Measurements from ENCODE around the gene SV2B.

Gene SV2B

DNA sequence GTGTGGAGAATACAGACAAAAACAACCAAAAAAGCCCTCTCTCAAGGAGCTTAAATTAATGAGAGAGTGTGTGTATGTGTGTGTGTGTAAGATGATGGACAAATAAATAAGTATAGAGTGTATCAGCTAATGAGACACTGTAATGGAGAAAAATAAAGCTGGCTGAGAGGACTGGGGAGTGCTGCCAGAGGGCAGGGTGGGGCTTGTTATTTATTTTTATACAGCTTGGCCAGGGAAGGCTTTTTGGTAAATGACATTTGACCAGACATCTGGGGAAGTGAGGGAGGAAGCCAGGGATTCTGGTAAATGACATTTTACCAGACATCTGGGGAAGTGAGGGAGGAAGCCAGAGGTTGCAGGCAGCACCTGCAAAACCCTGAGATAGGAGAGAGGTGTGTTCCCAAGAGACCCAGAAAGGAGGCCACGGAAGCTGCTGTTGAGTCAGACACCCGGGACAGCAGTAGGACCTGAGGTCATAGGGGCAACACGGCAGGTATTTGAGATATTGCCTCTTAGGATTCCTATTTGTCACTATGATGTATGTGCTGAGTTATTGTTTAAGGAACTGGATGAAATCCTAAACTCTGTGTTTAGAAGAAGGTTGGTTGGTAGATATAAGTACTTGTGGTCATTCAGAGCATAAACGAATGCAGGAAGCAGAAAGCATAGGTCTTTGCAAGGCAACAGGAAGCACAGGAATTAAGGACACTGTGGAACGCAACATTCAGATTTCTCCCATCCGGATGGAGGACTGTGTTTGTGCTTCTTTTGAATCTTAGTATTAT, 2.7 kb downstream of the SV2B start:
- DNase-seq (ENCODE audit: low read depth in 3 of 3, low spot score in 1 of 3) = no peak

DNA sequence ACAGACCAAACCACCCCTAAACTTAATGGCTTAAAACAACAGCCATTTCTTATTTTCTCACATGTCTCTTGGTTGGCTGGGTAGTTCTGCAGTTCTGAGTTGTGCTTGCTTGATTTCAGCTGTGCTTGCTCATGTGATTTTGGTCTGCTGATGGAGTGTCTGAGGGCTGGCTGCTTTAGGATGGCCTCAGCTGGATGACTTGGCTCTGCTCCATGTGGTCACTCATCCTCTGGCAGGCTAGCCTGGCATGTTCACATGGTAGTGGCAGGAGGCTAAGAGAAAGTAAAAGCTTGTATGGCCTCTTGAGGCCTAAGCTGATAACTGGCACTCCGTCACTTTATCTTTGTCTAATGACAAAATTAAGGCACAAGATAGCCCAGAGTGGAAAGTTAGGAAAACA, 4.1 kb downstream of the SV2B start:
- DNase-seq (ENCODE audit: low read depth in 3 of 3, low spot score in 1 of 3) = no peak

GRCh38 chr15:91108421-91108820, 8.4 kb downstream of the SV2B start:
- DNase-seq (ENCODE audit: low read depth in 3 of 3, low spot score in 1 of 3) = no peak

DNA sequence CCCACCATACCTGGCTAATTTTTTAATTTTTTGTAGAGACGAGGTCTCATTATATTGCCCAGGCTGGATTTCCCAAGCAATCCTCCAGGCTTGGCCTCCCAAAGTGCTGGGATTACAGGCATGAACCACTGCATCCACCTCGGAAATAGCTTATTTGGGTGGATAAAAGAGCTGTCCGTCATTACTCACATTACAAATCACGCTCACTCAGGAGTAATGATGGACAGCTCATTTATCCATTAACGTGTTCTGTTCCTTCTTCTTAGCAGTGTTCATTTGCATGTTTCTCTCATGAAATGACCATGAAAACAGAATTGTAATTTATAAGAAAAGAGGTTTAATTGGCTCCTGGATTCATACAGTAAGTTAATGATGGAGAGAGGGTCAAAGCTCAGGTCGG, 9.8 kb downstream of the SV2B start:
- no peak for DNase-seq (ENCODE audit: low read depth in 3 of 3, low spot score in 1 of 3)

GRCh38 chr15:91110407-91110806, 10.3 kb downstream of the SV2B start:
- no peak for DNase-seq (ENCODE audit: low read depth in 3 of 3, low spot score in 1 of 3)

GRCh38 chr15:91113030-91113429, 13.0 kb downstream of the SV2B start:
- DNase-seq (ENCODE audit: low read depth in 3 of 3, low spot score in 1 of 3) = no peak

- no peak for DNase-seq (ENCODE audit: low read depth in 3 of 3, low spot score in 1 of 3)
These were observed 14.2 kb downstream of the SV2B start for GRCh38 chr15:91114301-91114700.

DNA sequence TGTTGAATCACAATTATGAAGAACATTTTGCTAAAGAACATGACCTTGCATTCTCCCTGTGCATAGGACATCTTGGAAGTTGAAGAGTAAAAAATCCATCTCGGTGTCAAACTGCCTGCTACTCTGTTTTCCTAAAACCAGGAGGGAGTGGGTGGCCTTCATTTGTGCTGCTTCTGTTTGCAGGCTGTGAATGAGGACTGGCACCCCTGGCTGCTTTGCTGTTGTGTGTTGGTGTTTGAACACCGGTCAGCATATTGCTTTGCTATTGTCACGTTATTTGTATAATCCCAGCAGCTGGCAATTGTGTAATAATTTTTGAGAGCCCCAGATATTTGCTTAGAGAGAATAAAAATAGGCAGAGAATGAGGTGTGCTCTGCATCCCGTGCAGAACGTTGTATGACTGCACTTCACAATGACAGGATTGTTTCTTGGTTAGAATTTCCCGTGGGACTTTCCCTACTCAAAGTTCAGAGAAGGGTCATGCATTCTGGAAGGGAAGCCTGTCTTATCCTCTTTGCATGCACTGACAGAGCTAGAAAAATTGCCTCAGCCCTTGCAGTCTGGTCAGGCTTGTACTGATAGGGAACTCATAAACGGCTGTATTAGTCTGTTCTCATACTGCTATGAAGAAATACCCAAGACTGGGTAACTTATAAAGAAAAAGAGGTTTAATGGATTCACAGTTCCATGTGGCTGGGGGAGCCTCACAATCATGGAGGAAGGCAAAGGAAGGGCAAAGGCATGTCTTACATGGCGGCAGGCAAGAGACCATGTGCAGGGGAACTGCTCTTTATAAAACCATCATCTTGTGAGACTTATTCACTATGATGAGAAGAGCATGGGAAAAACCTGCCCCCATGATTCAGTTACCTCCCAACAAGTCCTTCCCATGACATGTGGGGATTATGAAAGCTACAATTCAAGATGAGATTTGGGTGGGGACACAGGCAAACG, 16.3 kb downstream of the SV2B start:
- no peak for DNase-seq (ENCODE audit: low read depth in 3 of 3, low spot score in 1 of 3)

- no peak for DNase-seq (ENCODE audit: low read depth in 3 of 3, low spot score in 1 of 3)
These were observed 17.3 kb downstream of the SV2B start for GRCh38 chr15:91117375-91117774.

DNA sequence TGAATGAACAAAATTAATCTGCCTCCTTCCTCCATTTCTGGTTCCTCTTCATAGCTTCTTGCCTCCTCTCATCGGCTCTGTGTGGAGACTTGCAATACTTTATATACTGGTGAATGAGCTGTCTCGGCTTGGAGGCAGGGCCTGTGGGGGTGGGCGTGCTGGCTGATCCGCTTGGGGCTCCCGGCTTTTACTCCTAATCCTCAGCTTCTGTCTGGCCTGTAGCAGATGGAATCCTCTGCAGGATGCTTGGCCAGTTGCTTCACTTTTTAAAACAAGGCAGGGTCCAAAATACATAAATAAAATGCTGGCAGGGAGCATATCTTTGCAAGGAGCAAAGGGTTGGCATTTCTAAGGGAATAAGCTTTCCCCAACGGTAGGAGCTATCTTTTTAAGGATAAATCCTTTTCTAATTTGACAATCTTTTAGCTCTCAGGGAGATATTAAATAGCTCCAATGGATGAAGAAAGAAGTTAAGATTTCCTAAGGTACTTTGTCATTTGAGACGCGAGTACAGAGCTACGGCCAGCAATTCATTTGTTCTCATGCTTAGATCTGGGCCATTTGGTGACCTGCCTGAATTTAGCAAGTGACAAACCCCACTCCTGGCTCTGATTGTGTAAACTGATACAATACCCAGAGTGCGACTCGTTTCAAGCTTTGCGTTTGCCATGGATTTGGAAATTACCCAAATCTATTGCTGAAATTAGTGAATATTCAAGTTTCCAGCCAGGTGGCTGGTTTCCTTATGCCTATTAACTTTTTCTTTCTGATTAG, 18.9 kb downstream of the SV2B start:
- no peak for DNase-seq (ENCODE audit: low read depth in 3 of 3, low spot score in 1 of 3)

GRCh38 chr15:91122296-91122695, 22.2 kb downstream of the SV2B start:
- no peak for DNase-seq (ENCODE audit: low read depth in 3 of 3, low spot score in 1 of 3)

DNA sequence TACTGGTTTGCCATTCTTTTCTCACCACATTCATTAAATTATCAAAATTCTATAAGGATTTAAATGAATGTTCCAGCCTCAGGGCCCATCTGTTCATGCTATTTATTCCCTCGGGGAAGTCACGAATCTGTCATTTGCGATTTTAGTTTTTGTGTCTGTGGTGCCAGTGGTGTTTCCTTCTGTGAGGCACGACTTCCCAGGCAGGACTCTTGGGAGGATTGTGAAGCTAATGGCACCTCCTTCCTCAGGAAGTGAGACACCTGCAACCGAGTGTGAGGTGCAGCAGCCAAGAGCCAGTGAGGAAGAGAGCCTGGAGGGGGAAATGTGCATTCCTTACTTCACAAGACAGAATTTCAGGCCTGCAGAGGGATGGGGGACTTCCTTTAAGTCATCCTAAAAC, 24.1 kb downstream of the SV2B start:
- DNase-seq (ENCODE audit: low read depth in 3 of 3, low spot score in 1 of 3) = no peak

- DNase-seq (ENCODE audit: low read depth in 3 of 3, low spot score in 1 of 3) = no peak
These were observed 25.1 kb downstream of the SV2B start for GRCh38 chr15:91125162-91125561.

DNA sequence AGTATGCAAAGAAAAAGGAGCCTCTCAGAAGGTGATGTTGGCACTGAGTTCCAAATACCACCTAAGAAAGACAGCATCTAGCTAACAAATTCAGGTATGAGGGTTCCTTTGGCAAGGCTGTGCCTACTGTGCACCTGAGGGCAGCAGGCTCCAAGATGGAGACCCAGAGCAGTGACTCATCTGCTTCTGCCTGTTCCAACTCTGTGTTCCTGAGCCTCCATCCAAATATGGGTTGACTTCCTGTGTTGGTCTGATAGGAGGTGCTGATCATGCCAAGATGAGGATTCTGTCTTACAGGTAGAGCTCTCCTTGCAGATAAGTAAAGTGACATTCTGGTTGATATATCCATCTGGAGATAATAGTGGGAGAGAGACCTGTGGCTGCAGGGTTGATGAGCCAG, 26.0 kb downstream of the SV2B start:
- no peak for DNase-seq (ENCODE audit: low read depth in 3 of 3, low spot score in 1 of 3)

- DNase-seq (ENCODE audit: low read depth in 3 of 3, low spot score in 1 of 3) = no peak
These were observed 27.3 kb downstream of the SV2B start for GRCh38 chr15:91127236-91127955.

DNA sequence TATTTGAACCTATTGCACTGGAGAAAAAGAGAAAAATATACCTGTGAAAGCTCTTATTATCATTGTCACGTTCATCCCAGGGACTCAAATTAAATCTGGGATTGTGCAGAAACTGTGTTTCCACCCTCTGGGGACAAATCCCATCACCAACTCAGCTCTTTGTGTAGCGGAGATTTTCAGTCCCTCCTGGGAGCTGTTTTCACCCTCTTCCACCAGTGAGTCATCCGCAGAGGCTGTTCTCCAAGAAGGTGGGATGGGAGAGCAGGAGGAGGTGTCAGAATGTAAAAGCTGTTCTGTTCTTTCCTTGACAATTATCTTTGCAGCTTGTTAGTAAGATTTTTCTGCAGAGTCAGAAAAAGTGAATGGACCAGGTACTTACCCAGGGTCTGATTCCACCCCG, 28.0 kb downstream of the SV2B start:
- no peak for DNase-seq (ENCODE audit: low read depth in 3 of 3, low spot score in 1 of 3)

- DNase-seq (ENCODE audit: low read depth in 3 of 3, low spot score in 1 of 3) = no peak
These were observed 29.4 kb downstream of the SV2B start for GRCh38 chr15:91129436-91129835.

DNA sequence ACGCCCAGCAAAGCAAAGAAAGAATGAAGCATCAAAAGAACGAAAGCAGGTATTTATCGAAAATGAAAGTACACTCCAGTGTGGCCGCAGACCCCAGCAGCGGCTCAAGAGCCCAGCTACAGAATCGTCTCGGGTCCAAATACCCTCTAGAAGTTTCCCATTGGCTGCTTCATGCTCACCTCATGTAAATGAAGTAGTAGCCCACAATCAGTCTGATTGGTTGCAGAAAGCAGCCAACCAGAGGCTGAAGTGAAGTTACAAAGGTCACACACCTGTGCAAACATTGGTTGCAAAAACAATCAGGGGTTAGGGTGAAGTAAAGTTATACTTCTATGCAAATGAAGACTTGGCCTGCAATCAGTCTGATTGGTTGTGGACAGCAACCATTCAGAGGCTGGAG, 32.0 kb downstream of the SV2B start:
- no peak for DNase-seq (ENCODE audit: low read depth in 3 of 3, low spot score in 1 of 3)

DNA sequence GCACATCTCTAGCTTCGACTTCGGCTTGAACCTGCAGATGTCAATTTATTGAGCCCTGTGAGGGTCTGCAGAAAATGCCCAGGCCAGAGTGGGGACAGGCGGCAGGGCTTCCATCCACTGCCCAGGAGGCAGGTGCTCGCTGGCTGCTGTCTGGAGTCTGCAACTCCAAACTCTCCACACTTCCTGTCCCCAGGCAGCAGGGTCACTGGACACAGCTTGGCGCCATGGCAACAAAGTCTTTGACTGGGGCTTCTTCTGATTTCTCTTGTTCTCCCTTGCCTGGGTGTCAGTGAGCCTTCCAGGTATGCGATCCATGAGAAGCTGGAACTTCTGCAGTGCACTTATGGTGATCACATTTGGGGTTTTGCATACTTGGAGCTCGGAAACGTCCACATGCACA, 33.5 kb downstream of the SV2B start:
- no peak for DNase-seq (ENCODE audit: low read depth in 3 of 3, low spot score in 1 of 3)

DNA sequence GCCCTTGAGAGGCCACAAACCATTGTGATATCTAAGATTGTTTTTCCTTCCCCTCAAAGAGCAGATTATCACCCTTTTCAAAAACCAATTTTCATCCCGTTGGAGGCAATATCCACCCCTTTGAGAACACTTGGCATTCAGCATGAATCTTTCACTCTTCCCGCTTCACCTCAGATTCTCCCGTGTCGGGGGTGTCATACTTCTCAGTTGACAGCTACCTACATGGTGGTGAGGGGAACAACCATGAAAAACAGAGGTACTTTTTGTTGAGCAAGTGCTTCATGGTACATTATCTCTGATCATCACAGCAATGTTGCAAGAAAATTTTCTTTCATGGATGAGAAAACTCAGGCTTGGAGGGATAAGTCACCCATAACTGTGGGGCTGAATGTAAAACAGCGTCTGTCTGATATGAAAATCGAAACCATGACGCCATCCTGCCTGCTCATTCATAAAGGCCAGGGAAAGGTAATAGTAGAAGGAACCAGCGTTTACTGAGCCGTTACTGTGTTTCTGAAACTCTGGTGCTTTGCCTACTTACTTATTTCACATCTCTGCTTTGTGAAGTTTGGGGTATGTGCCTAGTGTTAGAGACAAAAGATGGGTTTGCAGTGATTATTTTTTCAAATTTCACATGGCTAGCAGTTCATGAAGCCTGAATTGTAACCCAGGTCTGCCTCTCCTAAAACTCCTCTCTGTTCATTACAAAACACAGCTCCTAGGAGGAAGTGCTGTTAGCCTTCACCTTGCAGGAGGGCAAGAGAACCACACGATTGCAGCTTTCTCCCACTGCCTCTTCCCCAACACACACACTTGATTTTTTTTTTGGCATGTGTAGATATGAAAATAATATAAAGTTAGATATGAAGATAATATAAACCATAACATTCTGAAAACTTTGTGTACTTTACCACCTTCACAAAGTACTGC, 35.4 kb downstream of the SV2B start:
- DNase-seq (ENCODE audit: low read depth in 3 of 3, low spot score in 1 of 3) = no peak

Data from stimulated activated CD4-positive, alpha-beta T cell treated with anti-CD3 and anti-CD28 coated beads, TNF-alpha, amount 100 ng/mL, for 1 hour (primary cell).